Trophoblast cell (in vitro differentiated cells and primary cell): Measurements from ENCODE around the gene GARS1.

Experiments
- DNase-seq, 2 donors: peaks; one replicate each; pipeline ENCODE4 v3.0.0-alpha.2; 2016
- H2AFZ ChIP-seq: 2 replicates; pipeline ENCODE4 v1.6.1; 2013; ENCODE audit warnings: low read length, moderate library complexity, mild to moderate bottlenecking; ENCODE audit not compliant: insufficient read depth, poor library complexity
- H2AK5ac ChIP-seq: 2 replicates; pipeline ENCODE4 v1.6.1; 2013; ENCODE audit warnings: mild to moderate bottlenecking, low read length
- H2BK120ac ChIP-seq: 2 replicates; pipeline ENCODE4 v1.6.1; 2013; ENCODE audit warnings: low read length, mild to moderate bottlenecking, moderate library complexity; ENCODE audit not compliant: insufficient read depth, poor library complexity
- H2BK12ac ChIP-seq: 2 replicates; pipeline ENCODE4 v1.6.1; 2013; ENCODE audit warnings: mild to moderate bottlenecking, low read length, moderate library complexity
- H2BK5ac ChIP-seq: 2 replicates; pipeline ENCODE4 v1.6.1; 2013; ENCODE audit warnings: low read length, low read depth, moderate library complexity, mild to moderate bottlenecking; ENCODE audit not compliant: poor library complexity
- H3K14ac ChIP-seq: 2 replicates; pipeline ENCODE4 v1.6.1; 2013; ENCODE audit warnings: mild to moderate bottlenecking, low read length
- H3K18ac ChIP-seq: 2 replicates; pipeline ENCODE4 v1.6.1; 2013; ENCODE audit warnings: mild to moderate bottlenecking, low read length
- H3K23ac ChIP-seq: 2 replicates; pipeline ENCODE4 v1.6.1; 2013; ENCODE audit warnings: low read length
- H3K27ac ChIP-seq: 2 replicates; pipeline ENCODE4 v1.5.1; 2013; ENCODE audit warnings: low read depth, mild to moderate bottlenecking, inconsistent platforms, low read length, moderate library complexity
- H3K27me3 ChIP-seq: 2 replicates; pipeline ENCODE4 v1.6.1; 2013; ENCODE audit warnings: inconsistent platforms, mild to moderate bottlenecking, low read length, moderate library complexity; ENCODE audit not compliant: insufficient read depth
- H3K36me3 ChIP-seq, 2 experiments: 1 replicate in 1 of 2; 2 replicates in 1 of 2; pipeline ENCODE4 v1.6.1; 2013; ENCODE audit warnings: low read length in 2 of 2, mild to moderate bottlenecking in 2 of 2, moderate library complexity in 1 of 2; ENCODE audit not compliant: insufficient read depth in 2 of 2, control insufficient read depth in 1 of 2
- H3K4ac ChIP-seq: 2 replicates; pipeline ENCODE4 v1.6.1; 2013; ENCODE audit warnings: low read depth, mild to moderate bottlenecking, low read length, moderate library complexity
- H3K4me1 ChIP-seq, 2 experiments: 1 replicate in 1 of 2; 2 replicates in 1 of 2; pipeline ENCODE4 v1.6.1; 2013; ENCODE audit warnings: low read length in 2 of 2, mild to moderate bottlenecking in 2 of 2, moderate library complexity in 1 of 2; ENCODE audit not compliant: insufficient read depth in 2 of 2, control insufficient read depth in 1 of 2
- H3K4me2 ChIP-seq: 2 replicates; pipeline ENCODE4 v1.6.1; 2013; ENCODE audit warnings: inconsistent platforms, mild to moderate bottlenecking, low read length, moderate library complexity
- H3K4me3 ChIP-seq: 2 replicates; pipeline ENCODE4 v1.5.1; 2013; ENCODE audit warnings: mild to moderate bottlenecking, low read depth, low read length, inconsistent platforms
- H3K79me1 ChIP-seq: one replicate; pipeline ENCODE4 v1.6.1; 2013; ENCODE audit warnings: low read length
- H3K79me2 ChIP-seq: 2 replicates; pipeline ENCODE4 v1.6.1; 2013; ENCODE audit warnings: low read length, mild to moderate bottlenecking; ENCODE audit not compliant: control insufficient read depth, insufficient read depth, poor library complexity
- H3K9ac ChIP-seq: 2 replicates; pipeline ENCODE4 v1.6.1; 2013; ENCODE audit warnings: mild to moderate bottlenecking, low read length
- H3K9me3 ChIP-seq: 2 replicates; pipeline ENCODE4 v1.6.1; 2013; ENCODE audit warnings: low read depth, mild to moderate bottlenecking, control low read depth, inconsistent platforms, low read length; ENCODE audit not compliant: insufficient read depth
- H4K12ac ChIP-seq: 2 replicates; pipeline ENCODE4 v1.6.1; 2013; ENCODE audit warnings: low read depth, mild to moderate bottlenecking, low read length, moderate library complexity
- H4K8ac ChIP-seq: 2 replicates; pipeline ENCODE4 v1.6.1; 2013; ENCODE audit warnings: low read depth, mild to moderate bottlenecking, low read length, moderate library complexity
- H4K91ac ChIP-seq: one replicate; pipeline ENCODE4 v1.6.1; 2013; ENCODE audit warnings: low read depth, mild to moderate bottlenecking, low read length, moderate library complexity
- WGBS: extraction: QIAGEN DNeasy Blood & Tissue Kit; methylation state at CpG from one replicate; pipeline ENCODE4 v1.1.7; 2013; ENCODE audit warnings: missing lambda C conversion rate; ENCODE audit not compliant: insufficient read length, insufficient coverage; ENCODE audit errors: extremely low coverage; 5-methylcytosine and 5-hydroxymethylcytosine counted together

Gene GARS1

DNA sequence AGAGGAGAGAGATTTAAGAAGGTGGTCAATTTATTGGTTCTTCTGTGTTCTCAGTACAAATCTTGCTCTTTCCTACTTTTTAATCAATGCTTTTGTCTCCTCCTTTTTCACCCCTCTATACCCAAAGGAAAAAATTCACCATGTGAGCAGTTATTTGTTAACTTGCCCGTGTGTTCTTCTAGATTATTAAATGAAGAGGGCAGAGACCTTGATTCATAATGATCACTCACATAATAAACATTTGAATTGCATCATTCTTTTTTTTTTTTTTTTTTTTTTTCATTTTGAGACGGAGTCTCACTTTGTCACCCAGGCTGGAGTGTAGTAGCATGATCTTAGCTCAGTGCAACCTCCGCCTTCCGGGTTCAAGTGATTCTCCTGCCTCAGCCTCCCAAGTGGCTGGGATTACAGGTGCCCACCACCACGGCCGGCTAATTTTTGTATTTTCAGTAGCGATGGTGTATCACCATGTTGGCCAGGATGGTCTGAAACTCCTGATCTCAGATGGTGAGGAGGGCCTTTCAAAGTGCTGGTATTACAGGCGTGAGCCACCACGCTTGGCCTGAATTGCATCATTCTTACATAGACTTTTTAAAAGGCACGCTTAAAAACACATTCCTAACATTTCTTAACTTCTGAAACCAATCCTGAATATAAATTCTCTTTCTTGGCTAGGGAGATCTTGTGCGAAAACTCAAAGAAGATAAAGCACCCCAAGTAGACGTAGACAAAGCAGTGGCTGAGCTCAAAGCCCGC, 3.6 kb downstream of the GARS1 start:
- Histone ChIP-seq H3K27ac (no peak overlapping the region), H3K36me3 (peaks cover 5% of the 10 kb centered on the region in 2 experiments), H2BK5ac (no peak overlapping the region), H4K12ac (no peak overlapping the region), H3K23ac (no peak overlapping the region), H4K91ac (no peak overlapping the region), H3K18ac (no peak overlapping the region), H3K9ac (no peak overlapping the region), H3K14ac (no peak overlapping the region), H2BK120ac (no peak overlapping the region), H3K27me3 (no peaks in the 10 kb centered on the region), H2AFZ (no peak overlapping the region), H2AK5ac (no peak overlapping the region), H3K4me3 (no peak overlapping the region), H3K4me2 (no peak overlapping the region), H4K8ac (peak overlapping the region; percentile 10), H3K79me2 (peaks cover 16% of the 10 kb centered on the region), H2BK12ac (no peak overlapping the region), H3K79me1 (peaks cover 12% of the 10 kb centered on the region), H3K4ac (peak overlapping the region; percentile 36), H3K9me3 (no peaks in the 10 kb centered on the region), H3K4me1 (peaks cover 4 to 6% of the 10 kb centered on the region in 2 experiments)
- DNase-seq = peak in 1 of 2 donors; percentile 13
- 100% methylated on average over 1 of the region's 13 CpGs for WGBS

DNA sequence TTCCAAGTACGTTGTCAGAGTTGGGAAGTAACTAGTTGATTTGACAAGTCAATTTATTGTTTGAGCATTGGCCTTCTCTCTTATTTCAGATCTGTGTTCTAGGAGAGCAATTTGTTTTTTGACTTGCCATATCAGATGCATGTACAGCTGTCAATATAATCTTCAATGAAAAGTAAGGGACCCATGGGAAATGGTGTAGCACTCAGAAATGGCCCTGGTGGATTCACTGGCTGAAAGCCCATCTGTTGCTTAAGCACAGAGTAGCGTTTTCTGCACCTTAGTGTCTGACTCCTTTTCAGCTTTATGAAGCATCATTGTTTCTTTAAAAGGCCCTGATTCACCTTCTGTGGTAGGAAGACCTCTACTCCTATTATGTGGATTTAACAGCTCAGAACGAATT, 10.2 kb downstream of the GARS1 start:
- Histone ChIP-seq H3K4me3 (no peak overlapping the region), H4K12ac (no peak overlapping the region), H3K14ac (no peak overlapping the region), H3K9me3 (no peaks in the 10 kb centered on the region), H3K79me1 (no peaks in the 10 kb centered on the region), H3K9ac (no peak overlapping the region), H3K4me2 (no peak overlapping the region), H2AK5ac (no peak overlapping the region), H3K4me1 (no peaks in the 10 kb centered on the region), H3K79me2 (no peaks in the 10 kb centered on the region), H2AFZ (no peak overlapping the region), H3K4ac (no peak overlapping the region), H3K18ac (no peak overlapping the region), H3K27me3 (no peaks in the 10 kb centered on the region), H3K36me3 (peaks cover 4 to 17% of the 10 kb centered on the region in 2 experiments), H3K27ac (no peak overlapping the region), H4K8ac (no peak overlapping the region), H2BK5ac (no peak overlapping the region), H2BK12ac (no peak overlapping the region), H4K91ac (no peak overlapping the region), H3K23ac (no peak overlapping the region), H2BK120ac (no peak overlapping the region)
- DNase-seq = no peak
- no CpG with 5 or more reads among the region's 3 CpGs for WGBS

DNA sequence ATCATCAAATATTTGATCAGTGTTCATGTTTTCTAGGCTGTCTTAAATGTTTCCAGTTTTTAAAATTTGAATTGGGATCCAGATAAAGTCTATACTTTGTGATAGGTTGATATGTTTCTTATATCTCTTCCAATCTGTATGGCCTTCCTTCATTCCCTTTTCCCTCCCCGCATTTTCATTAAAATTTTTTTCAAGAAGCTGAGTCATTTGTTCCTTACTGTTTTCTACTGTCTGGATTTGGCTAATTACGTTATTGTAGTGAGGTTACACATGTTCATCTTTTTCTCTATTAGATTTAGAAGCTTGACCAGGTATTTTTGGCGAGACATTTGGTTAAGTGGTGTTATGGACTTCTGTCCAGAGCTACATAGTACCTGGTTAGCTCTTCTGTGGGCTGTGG, 11.2 kb downstream of the GARS1 start:
- no peaks in the 10 kb centered on the region for H3K4me1 ChIP-seq
- peaks cover 4 to 15% of the 10 kb centered on the region in 2 experiments for H3K36me3 ChIP-seq
- no peaks in the 10 kb centered on the region for H3K27me3 ChIP-seq
- H3K27ac ChIP-seq = no peak overlapping the region
- H3K18ac ChIP-seq = no peak overlapping the region
- no peak overlapping the region for H2BK120ac ChIP-seq
- H3K14ac ChIP-seq = no peak overlapping the region
- no peaks in the 10 kb centered on the region for H3K79me2 ChIP-seq
- no peak overlapping the region for H2AFZ ChIP-seq
- H2AK5ac ChIP-seq = no peak overlapping the region
- DNase-seq = no peak
- no peak overlapping the region for H3K4me2 ChIP-seq
- H4K91ac ChIP-seq = no peak overlapping the region
- no peak overlapping the region for H3K23ac ChIP-seq
- no peak overlapping the region for H4K8ac ChIP-seq
- H3K9me3 ChIP-seq = no peaks in the 10 kb centered on the region
- H3K9ac ChIP-seq = no peak overlapping the region
- no peak overlapping the region for H4K12ac ChIP-seq
- H3K79me1 ChIP-seq = no peaks in the 10 kb centered on the region
- no peak overlapping the region for H2BK5ac ChIP-seq
- no peak overlapping the region for H3K4me3 ChIP-seq
- H2BK12ac ChIP-seq = no peak overlapping the region
- H3K4ac ChIP-seq = no peak overlapping the region
- WGBS = no CpG with 5 or more reads among the region's 3 CpGs

DNA sequence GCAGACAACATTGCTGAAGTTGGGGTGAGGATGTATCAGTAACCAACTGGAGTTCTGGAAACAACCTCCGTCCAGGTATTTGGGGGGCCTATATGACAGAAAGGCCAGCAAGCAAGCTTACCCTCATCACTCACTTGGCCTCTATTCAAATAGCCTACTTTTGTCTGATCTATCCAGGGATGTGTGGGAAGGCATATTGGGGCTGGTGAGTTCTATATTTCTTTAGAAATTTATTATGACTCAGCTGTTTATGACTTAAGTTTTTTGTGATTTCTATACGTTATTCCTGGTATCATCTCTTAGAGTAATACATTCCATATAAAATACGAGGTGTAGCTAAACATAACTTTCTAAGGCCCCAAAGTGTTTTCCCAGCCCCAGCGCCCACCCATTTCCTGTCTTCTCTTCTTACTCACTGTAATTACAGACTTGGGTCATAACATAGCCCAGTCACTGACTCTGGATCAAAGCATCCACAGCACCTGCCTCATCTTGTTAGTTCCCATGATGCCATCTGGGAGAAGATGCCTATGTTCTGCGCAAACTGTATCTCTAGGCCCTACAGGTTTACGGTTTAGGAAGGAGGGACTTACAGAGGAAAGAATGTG, 18.1 kb downstream of the GARS1 start:
- H3K27ac ChIP-seq = no peak overlapping the region
- no peak overlapping the region for H2BK120ac ChIP-seq
- H2AK5ac ChIP-seq = no peak overlapping the region
- no peaks in the 10 kb centered on the region for H3K79me2 ChIP-seq
- no peak overlapping the region for H2BK12ac ChIP-seq
- no peak overlapping the region for H3K4ac ChIP-seq
- H3K9ac ChIP-seq = no peak overlapping the region
- no peak overlapping the region for H4K8ac ChIP-seq
- H2AFZ ChIP-seq = no peak overlapping the region
- H4K12ac ChIP-seq = no peak overlapping the region
- H3K27me3 ChIP-seq = no peaks in the 10 kb centered on the region
- DNase-seq = no peak
- WGBS = no CpG with 5 or more reads among the region's 6 CpGs
- H2BK5ac ChIP-seq = no peak overlapping the region
- no peak overlapping the region for H3K4me3 ChIP-seq
- H3K4me1 ChIP-seq = peaks cover 2% of the 10 kb centered on the region in 2 experiments
- H3K79me1 ChIP-seq = no peaks in the 10 kb centered on the region
- H3K14ac ChIP-seq = no peak overlapping the region
- H3K18ac ChIP-seq = no peak overlapping the region
- no peak overlapping the region for H3K4me2 ChIP-seq
- peaks cover 8 to 27% of the 10 kb centered on the region in 2 experiments for H3K36me3 ChIP-seq
- no peak overlapping the region for H4K91ac ChIP-seq
- no peaks in the 10 kb centered on the region for H3K9me3 ChIP-seq
- no peak overlapping the region for H3K23ac ChIP-seq
